ENCODE measurements around the gene ITIH1.

DNA sequence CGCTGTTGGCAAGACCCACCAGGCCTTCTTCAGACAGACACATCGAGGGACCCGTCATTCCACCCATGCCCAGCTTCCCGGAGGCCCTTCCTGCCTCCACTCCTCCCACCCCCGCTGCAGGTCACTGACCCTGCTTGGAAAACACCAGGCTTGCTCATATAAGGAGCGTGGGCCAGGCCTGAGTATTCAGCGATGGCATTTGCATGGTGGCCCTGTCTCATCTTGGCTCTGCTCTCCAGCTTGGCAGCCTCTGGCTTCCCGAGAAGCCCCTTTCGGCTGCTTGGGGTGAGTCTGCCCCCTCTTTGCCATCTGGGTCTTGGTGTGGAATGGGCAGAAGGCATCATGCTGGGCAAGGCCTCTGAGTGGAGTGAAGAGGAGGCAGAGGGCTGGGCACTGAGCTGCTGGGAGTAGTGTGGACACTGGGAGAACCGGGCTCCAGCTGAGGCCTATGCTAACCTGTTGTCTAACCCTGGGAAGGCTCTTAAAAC lies 17.3 kb downstream of the ITIH1 start, which contains the start of gene ITIH3:
- TF ChIP-seq TAF1 (IDR thresholded peaks at IDR 0.05; ENCODE audit: low read depth, low read length) (no peak), POLR2A (IDR thresholded peaks at IDR 0.05; ENCODE audit: low read depth, low read length) (no peak)
